Ureter (tissue), 1 donor: ENCODE data around the gene IBA57. TPM values are rescaled to one million over a fixed set of nuclear protein-coding genes. Genes with fewer than 3 reads are reported as not detected.

Source experiments
- DNase-seq: peaks from one replicate; pipeline ENCODE4 v3.0.0-alpha.2; 2020; ENCODE audit warnings: low spot score
- total RNA-seq: library from RNA; stranded (reverse); gene quantifications from one replicate; pipeline ENCODE4 v1.2.4, GENCODE V29; 2023
- donor health status: DM: yes; HTN: yes; CAD: no.

Gene IBA57
- total RNA-seq, 1 donor from 2014 or later, result 11.5 TPM

GRCh38 chr1:228190182-228190581 is 24.6 kb downstream of the IBA57 start:
- no peak for DNase-seq

- no peak for DNase-seq
Observed at GRCh38 chr1:228190778-228191177, 25.2 kb downstream of the IBA57 start.

GRCh38 chr1:228194436-228194835 is 28.8 kb downstream of the IBA57 start:
- no peak for DNase-seq

- no peak for DNase-seq
Observed at GRCh38 chr1:228194921-228195812, 29.6 kb downstream of the IBA57 start.

GRCh38 chr1:228197555-228198147 is 32.0 kb downstream of the IBA57 start:
- no peak for DNase-seq

GRCh38 chr1:228198977-228199590 is 33.5 kb downstream of the IBA57 start:
- DNase-seq, result no peak

- DNase-seq, result no peak
Observed at GRCh38 chr1:228204958-228205357, 39.4 kb downstream of the IBA57 start.

GRCh38 chr1:228205526-228206436 is 40.2 kb downstream of the IBA57 start:
- no peak for DNase-seq

- peak; percentile 41 for DNase-seq
Observed at GRCh38 chr1:228206582-228207351, 41.2 kb downstream of the IBA57 start.

GRCh38 chr1:228207381-228207810 is 41.8 kb downstream of the IBA57 start:
- peak; percentile 41 for DNase-seq

- peak; percentile 40 for DNase-seq
Observed at GRCh38 chr1:228207851-228208821, 42.5 kb downstream of the IBA57 start, which contains the start of gene OBSCN. Gene OBSCN, plus strand, starts transcription at chr1:228208044. Its CDS starts 3,740 bp downstream, at chr1:228211784.

- peak; percentile 26 for DNase-seq
Observed at GRCh38 chr1:228208831-228209551, 43.4 kb downstream of the IBA57 start.

GRCh38 chr1:228209657-228210056 is 44.1 kb downstream of the IBA57 start:
- no peak for DNase-seq

GRCh38 chr1:228210076-228210651 is 44.6 kb downstream of the IBA57 start:
- DNase-seq, result no peak

- no peak for DNase-seq
Observed at GRCh38 chr1:228210712-228211530, 45.3 kb downstream of the IBA57 start.

GRCh38 chr1:228211531-228212414 is 46.2 kb downstream of the IBA57 start:
- DNase-seq, result no peak
